Middle frontal gyrus (tissue), 1 donor: ENCODE measurements around the gene RASA4.
"Not testable (repeated sequence)": the region's sequence is repeated elsewhere in the genome, so short reads cannot be mapped to it uniquely, and the experiment has no call there.

Source experiments
- DNase-seq: peaks from one replicate; pipeline ENCODE4 v3.0.0-alpha.2; 2015; ENCODE audit warnings: low spot score; ENCODE audit errors: extremely low spot score

Gene RASA4

GRCh38 chr7:102606848-102607247 is 9.7 kb downstream of the RASA4 start:
- DNase-seq: not testable (repeated sequence)

- DNase-seq: not testable (repeated sequence)
These were observed 12.0 kb downstream of the RASA4 start for GRCh38 chr7:102604431-102605145.

- not testable (repeated sequence) for DNase-seq
These were observed 14.2 kb downstream of the RASA4 start for GRCh38 chr7:102602317-102602716.

- DNase-seq: not testable (repeated sequence)
These were observed 16.9 kb downstream of the RASA4 start for GRCh38 chr7:102599699-102600098.

GRCh38 chr7:102596036-102596435 is 20.5 kb downstream of the RASA4 start:
- not testable (repeated sequence) for DNase-seq

- not testable (repeated sequence) for DNase-seq
These were observed 22.8 kb downstream of the RASA4 start for GRCh38 chr7:102593637-102594334.

GRCh38 chr7:102592477-102593019 is 24.0 kb downstream of the RASA4 start:
- not testable (repeated sequence) for DNase-seq

- DNase-seq: not testable (repeated sequence)
These were observed 26.7 kb downstream of the RASA4 start for GRCh38 chr7:102589857-102590256.

- not testable (repeated sequence) for DNase-seq
These were observed 33.1 kb downstream of the RASA4 start for GRCh38 chr7:102583495-102583894.

- DNase-seq: not testable (repeated sequence)
These were observed 34.8 kb downstream of the RASA4 start for GRCh38 chr7:102581722-102582121.

GRCh38 chr7:102578486-102578885 is 38.1 kb downstream of the RASA4 start:
- not testable (repeated sequence) for DNase-seq

GRCh38 chr7:102577315-102578240 is 39.0 kb downstream of the RASA4 start:
- not testable (repeated sequence) for DNase-seq

- DNase-seq: not testable (repeated sequence)
These were observed 40.2 kb downstream of the RASA4 start for GRCh38 chr7:102576363-102576762.

- DNase-seq: not testable (repeated sequence)
These were observed 41.9 kb downstream of the RASA4 start for GRCh38 chr7:102574607-102575006.

- DNase-seq: peak; percentile 97
These were observed 44.0 kb downstream of the RASA4 start, which contains the start of gene POLR2J3 for GRCh38 chr7:102572261-102573239. TSS of gene POLR2J3 (minus strand) at chr7:102572583. CDS start at chr7:102572521, 62 bp downstream.

- not testable (repeated sequence) for DNase-seq
These were observed 47.9 kb downstream of the RASA4 start for GRCh38 chr7:102568620-102569019.

GRCh38 chr7:102550808-102551422 is 65.6 kb downstream of the RASA4 start, which contains the start of gene SPDYE2:
TSS of gene SPDYE2 (plus strand) at chr7:102551226. CDS start at chr7:102553256, 2,030 bp downstream.
- not testable (repeated sequence) for DNase-seq

- not testable (repeated sequence) for DNase-seq
These were observed 70.2 kb downstream of the RASA4 start for GRCh38 chr7:102546353-102546752.

GRCh38 chr7:102545288-102545687 is 71.3 kb downstream of the RASA4 start:
- DNase-seq: not testable (repeated sequence)
